ENCODE data around the gene ZNF789. TPM values are rescaled to one million over a fixed set of nuclear protein-coding genes. Genes with fewer than 3 reads are reported as not detected.
A peak's percentile ranks its signal among the peaks of the same experiment; 100 is the strongest.
"Not testable (repeated sequence)": the region's sequence is repeated elsewhere in the genome, so short reads cannot be mapped to it uniquely, and the experiment has no call there.

ZNF789 gene
- 1 to 10 TPM; 8.0 to 9.8 TPM for total RNA-seq
- long read RNA-seq, donor 1, partial matches to known transcripts, result 0 of 2 reads
- long read RNA-seq, donor 1, other reads (novel, unspliced or antisense), result 2 of 2 reads
- long read RNA-seq, donor 2, partial matches to known transcripts, result 1 of 9 reads
- long read RNA-seq, donor 2, other reads (novel, unspliced or antisense), result 5 of 9 reads

GRCh38 chr7:99472561-99473314, at the start of gene ZNF789:
Gene ZNF789 (plus strand): TSS chr7:99472890. CDS start chr7:99476457, 3,567 bp downstream.
- intact Hi-C loops (cut with DNase I), result no loop called here
- peak; percentile 99 for DNase-seq (ENCODE audit: low spot score)

- DNase-seq (ENCODE audit: low spot score), result no peak
- intact Hi-C loops (cut with DNase I), result loop anchor here in 1 of 2 donors (10.0 kb wide), 1 partner anchor 1950 kb away; no protein-coding TSS in a partner anchor
These were observed 47.6 kb upstream of the ZNF789 start for GRCh38 chr7:99424932-99425730.

- DNase-seq (ENCODE audit: low spot score), result no peak
- intact Hi-C loops (cut with DNase I), result loop anchor here in 1 of 2 donors (10.0 kb wide), 1 partner anchor 1954 kb away; no protein-coding TSS in a partner anchor
These were observed 43.6 kb upstream of the ZNF789 start for GRCh38 chr7:99428972-99429566.

- no peak for DNase-seq (ENCODE audit: low spot score)
- intact Hi-C loops (cut with DNase I), result loop anchor here in 1 of 2 donors (10.0 kb wide), 1 partner anchor 1955 kb away; no protein-coding TSS in a partner anchor
These were observed 42.9 kb upstream of the ZNF789 start for GRCh38 chr7:99429756-99430155.

- DNase-seq (ENCODE audit: low spot score), result not testable (repeated sequence)
These were observed 40.7 kb upstream of the ZNF789 start for GRCh38 chr7:99431756-99432540.

GRCh38 chr7:99433158-99433557, 39.5 kb upstream of the ZNF789 start:
- DNase-seq (ENCODE audit: low spot score), result no peak
- intact Hi-C loops (cut with DNase I), result no loop called here

More at GRCh38 chr7:99431756-99432540, 40.7 kb upstream of the ZNF789 start:
- intact Hi-C loops (cut with DNase I), result not testable (repeated sequence)

GRCh38 chr7:99437946-99438572, 34.6 kb upstream of the ZNF789 start:
- DNase-seq (ENCODE audit: low spot score), result no peak
- intact Hi-C loops (cut with DNase I), result no loop called here

GRCh38 chr7:99438573-99439480, 33.9 kb upstream of the ZNF789 start, which contains the start of the genes CPSF4 and PTCD1:
Gene CPSF4 (plus strand): TSS chr7:99438943. CDS start chr7:99439083, 140 bp downstream.
Gene PTCD1 (minus strand): TSS chr7:99438798. CDS start chr7:99435242, 3,556 bp downstream.
- intact Hi-C loops (cut with DNase I), result no loop called here
- DNase-seq (ENCODE audit: low spot score), result peak; percentile 99

GRCh38 chr7:99440195-99440594, 32.5 kb upstream of the ZNF789 start:
- intact Hi-C loops (cut with DNase I), result no loop called here
- DNase-seq (ENCODE audit: low spot score), result no peak

GRCh38 chr7:99446096-99446495, 26.6 kb upstream of the ZNF789 start:
- intact Hi-C loops (cut with DNase I), result loop anchor here in 1 of 2 donors (2.0 kb wide), 1 partner anchor 59 kb away; the partner anchor contains the start of gene ZKSCAN5
- no peak for DNase-seq (ENCODE audit: low spot score)

GRCh38 chr7:99447943-99448342, 24.7 kb upstream of the ZNF789 start:
- intact Hi-C loops (cut with DNase I), result loop anchor here in 1 of 2 donors (2.0 kb wide), 1 partner anchor 57 kb away; the partner anchor contains the start of gene ZKSCAN5
- DNase-seq (ENCODE audit: low spot score), result no peak

GRCh38 chr7:99448855-99449254, 23.8 kb upstream of the ZNF789 start:
- intact Hi-C loops (cut with DNase I), result no loop called here
- DNase-seq (ENCODE audit: low spot score), result no peak

GRCh38 chr7:99449326-99449725, 23.4 kb upstream of the ZNF789 start:
- no peak for DNase-seq (ENCODE audit: low spot score)

GRCh38 chr7:99451936-99452335, 20.8 kb upstream of the ZNF789 start:
- no peak for DNase-seq (ENCODE audit: low spot score)
- intact Hi-C loops (cut with DNase I), result loop anchor here in 1 of 2 donors (5.0 kb wide), 1 partner anchor 45 kb away; the partner anchor contains the start of genes BUD31 and PDAP1

More at GRCh38 chr7:99449326-99449725, 23.4 kb upstream of the ZNF789 start:
- intact Hi-C loops (cut with DNase I), result no loop called here

- no peak for DNase-seq (ENCODE audit: low spot score)
- intact Hi-C loops (cut with DNase I), result loop anchor here in 1 of 2 donors (5.0 kb wide), 1 partner anchor 45 kb away; the partner anchor contains the start of genes BUD31 and PDAP1
These were observed 20.1 kb upstream of the ZNF789 start for GRCh38 chr7:99452541-99452940.

GRCh38 chr7:99453105-99453504, 19.6 kb upstream of the ZNF789 start:
- intact Hi-C loops (cut with DNase I), result loop anchor here in 1 of 2 donors (5.0 kb wide), 1 partner anchor 46 kb away; the partner anchor contains the start of genes BUD31 and PDAP1
- no peak for DNase-seq (ENCODE audit: low spot score)
